Measurements from ENCODE around the gene AMPD1.

The AMPD1 gene

GRCh38 chr1:114720492-114720891 lies 25.1 kb upstream of the AMPD1 start:
- Histone ChIP-seq H3K4me3 (ENCODE audit: low read length) (no peak overlapping the region), H3K27me3 (ENCODE audit: control insufficient read depth, insufficient read depth, low read length) (no peaks in the 10 kb centered on the region), H3K9me3 (ENCODE audit: control insufficient read depth, insufficient read depth, low read length) (no peaks in the 10 kb centered on the region), H3K4me1 (ENCODE audit: control insufficient read depth, insufficient read depth, low read length) (no peaks in the 10 kb centered on the region), H3K36me3 (ENCODE audit: control insufficient read depth, insufficient read depth, low read length) (peaks cover 30% of the 10 kb centered on the region; the same call in 1 of the 2 replicates), H3K27ac (ENCODE audit: low read length) (no peak overlapping the region)
- no peak for DNase-seq (ENCODE audit: low read depth, low spot score)
- WGBS (ENCODE audit: insufficient coverage, insufficient read length) = no CpG with 5 or more reads among the region's 4 CpGs

GRCh38 chr1:114719424-114719787 lies 24.1 kb upstream of the AMPD1 start:
- Histone ChIP-seq H3K27me3 (ENCODE audit: control insufficient read depth, insufficient read depth, low read length) (no peaks in the 10 kb centered on the region), H3K4me3 (ENCODE audit: low read length) (no peak overlapping the region), H3K36me3 (ENCODE audit: control insufficient read depth, insufficient read depth, low read length) (peaks cover 23% of the 10 kb centered on the region; the same call in 1 of the 2 replicates), H3K4me1 (ENCODE audit: control insufficient read depth, insufficient read depth, low read length) (no peaks in the 10 kb centered on the region), H3K9me3 (ENCODE audit: control insufficient read depth, insufficient read depth, low read length) (no peaks in the 10 kb centered on the region), H3K27ac (ENCODE audit: low read length) (no peak overlapping the region)
- no peak for DNase-seq (ENCODE audit: low read depth, low spot score)
- no CpG with 5 or more reads among the region's 3 CpGs for WGBS (ENCODE audit: insufficient coverage, insufficient read length)

DNA sequence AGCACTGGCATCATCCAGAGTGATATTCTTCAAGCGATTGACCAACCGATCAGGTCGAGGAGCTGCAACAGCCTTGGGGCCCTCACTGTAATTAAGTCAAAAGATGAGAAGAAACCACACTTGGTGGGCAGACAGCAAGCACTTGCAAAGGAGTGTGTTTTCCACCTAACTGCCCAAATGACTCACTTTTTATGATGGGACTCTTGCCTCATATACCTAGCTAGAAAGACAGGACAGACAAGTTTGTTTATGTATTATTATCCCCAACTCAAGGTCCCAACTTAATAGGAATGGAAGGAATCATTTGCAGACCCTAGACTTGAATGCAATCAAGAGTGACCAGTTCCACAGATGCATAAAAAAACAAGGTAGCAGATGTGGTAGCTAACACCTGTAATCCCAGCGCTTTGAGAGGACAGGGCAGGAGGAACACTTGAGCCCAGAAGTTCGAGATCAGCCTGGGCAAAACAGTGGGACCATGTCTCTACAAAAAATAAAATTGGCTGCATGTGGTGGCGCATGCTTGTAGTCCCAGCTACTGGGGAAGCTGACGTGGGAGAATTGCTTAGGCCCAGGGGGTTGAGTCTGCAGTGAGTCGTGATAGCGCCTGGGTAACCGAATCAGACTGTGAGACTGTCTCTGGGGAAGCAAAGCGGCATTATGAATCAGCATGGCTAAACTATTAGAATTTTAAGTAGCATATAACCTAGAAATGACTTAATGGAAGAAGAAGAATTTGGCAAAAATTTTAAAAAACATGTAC lies 23.5 kb upstream of the AMPD1 start:
- Histone ChIP-seq H3K4me3 (ENCODE audit: low read length) (no peak overlapping the region), H3K27ac (ENCODE audit: low read length) (no peak overlapping the region), H3K4me1 (ENCODE audit: control insufficient read depth, insufficient read depth, low read length) (no peaks in the 10 kb centered on the region), H3K36me3 (ENCODE audit: control insufficient read depth, insufficient read depth, low read length) (peaks cover 23% of the 10 kb centered on the region; the same call in 1 of the 2 replicates), H3K9me3 (ENCODE audit: control insufficient read depth, insufficient read depth, low read length) (no peaks in the 10 kb centered on the region), H3K27me3 (ENCODE audit: control insufficient read depth, insufficient read depth, low read length) (no peaks in the 10 kb centered on the region)
- DNase-seq (ENCODE audit: low read depth, low spot score) = no peak
- no CpG with 5 or more reads among the region's 11 CpGs for WGBS (ENCODE audit: insufficient coverage, insufficient read length)

- no peaks in the 10 kb centered on the region for H3K4me1 ChIP-seq (ENCODE audit: control insufficient read depth, insufficient read depth, low read length)
- H3K27ac ChIP-seq (ENCODE audit: low read length) = no peak within 1 kb of the TSS
- peak; percentile 71 for DNase-seq (ENCODE audit: low read depth, low spot score)
- H3K27me3 ChIP-seq (ENCODE audit: control insufficient read depth, insufficient read depth, low read length) = no peaks in the 10 kb centered on the region
- H3K4me3 ChIP-seq (ENCODE audit: low read length) = peak within 1 kb of the TSS; percentile 97
- H3K9me3 ChIP-seq (ENCODE audit: control insufficient read depth, insufficient read depth, low read length) = no peaks in the 10 kb centered on the region
- peaks cover 20% of the 10 kb centered on the region; the same call in 1 of the 2 replicates for H3K36me3 ChIP-seq (ENCODE audit: control insufficient read depth, insufficient read depth, low read length)
- no CpG with 5 or more reads among the region's 38 CpGs for WGBS (ENCODE audit: insufficient coverage, insufficient read length)
Observed at GRCh38 chr1:114716304-114717170, 21.2 kb upstream of the AMPD1 start, which contains the start of gene NRAS. TSS of gene NRAS (minus strand) at chr1:114716771. CDS start at chr1:114716160, 611 bp downstream.

- peaks cover 16% of the 10 kb centered on the region; the same call in 1 of the 2 replicates for H3K36me3 ChIP-seq (ENCODE audit: control insufficient read depth, insufficient read depth, low read length)
- H3K27me3 ChIP-seq (ENCODE audit: control insufficient read depth, insufficient read depth, low read length) = no peaks in the 10 kb centered on the region
- H3K27ac ChIP-seq (ENCODE audit: low read length) = no peak overlapping the region
- no peaks in the 10 kb centered on the region for H3K9me3 ChIP-seq (ENCODE audit: control insufficient read depth, insufficient read depth, low read length)
- no peaks in the 10 kb centered on the region for H3K4me1 ChIP-seq (ENCODE audit: control insufficient read depth, insufficient read depth, low read length)
- no CpG with 5 or more reads among the region's 4 CpGs for WGBS (ENCODE audit: insufficient coverage, insufficient read length)
- H3K4me3 ChIP-seq (ENCODE audit: low read length) = peak overlapping the region; percentile 97; the same call in 1 of the 2 replicates
- DNase-seq (ENCODE audit: low read depth, low spot score) = no peak
Observed at GRCh38 chr1:114715952-114716303, 20.6 kb upstream of the AMPD1 start.

- Histone ChIP-seq H3K27ac (ENCODE audit: low read length) (no peak overlapping the region), H3K4me1 (ENCODE audit: control insufficient read depth, insufficient read depth, low read length) (no peaks in the 10 kb centered on the region), H3K27me3 (ENCODE audit: control insufficient read depth, insufficient read depth, low read length) (no peaks in the 10 kb centered on the region), H3K9me3 (ENCODE audit: control insufficient read depth, insufficient read depth, low read length) (no peaks in the 10 kb centered on the region), H3K36me3 (ENCODE audit: control insufficient read depth, insufficient read depth, low read length) (peaks cover 6% of the 10 kb centered on the region; the same call in 1 of the 2 replicates), H3K4me3 (ENCODE audit: low read length) (no peak overlapping the region)
- WGBS (ENCODE audit: insufficient coverage, insufficient read length) = no CpG with 5 or more reads among the region's 4 CpGs
- DNase-seq (ENCODE audit: low read depth, low spot score) = no peak
Observed at GRCh38 chr1:114712977-114713376, 17.6 kb upstream of the AMPD1 start.

- H3K4me3 ChIP-seq (ENCODE audit: low read length) = no peak overlapping the region
- WGBS (ENCODE audit: insufficient coverage, insufficient read length) = 100% methylated on average over 2 of the region's 3 CpGs
- no peak overlapping the region for H3K27ac ChIP-seq (ENCODE audit: low read length)
- peaks cover 9% of the 10 kb centered on the region; the same call in 1 of the 2 replicates for H3K36me3 ChIP-seq (ENCODE audit: control insufficient read depth, insufficient read depth, low read length)
- DNase-seq (ENCODE audit: low read depth, low spot score) = no peak
- H3K27me3 ChIP-seq (ENCODE audit: control insufficient read depth, insufficient read depth, low read length) = no peaks in the 10 kb centered on the region
- no peaks in the 10 kb centered on the region for H3K4me1 ChIP-seq (ENCODE audit: control insufficient read depth, insufficient read depth, low read length)
- H3K9me3 ChIP-seq (ENCODE audit: control insufficient read depth, insufficient read depth, low read length) = no peaks in the 10 kb centered on the region
Observed at GRCh38 chr1:114710360-114710759, 15.0 kb upstream of the AMPD1 start.

DNA sequence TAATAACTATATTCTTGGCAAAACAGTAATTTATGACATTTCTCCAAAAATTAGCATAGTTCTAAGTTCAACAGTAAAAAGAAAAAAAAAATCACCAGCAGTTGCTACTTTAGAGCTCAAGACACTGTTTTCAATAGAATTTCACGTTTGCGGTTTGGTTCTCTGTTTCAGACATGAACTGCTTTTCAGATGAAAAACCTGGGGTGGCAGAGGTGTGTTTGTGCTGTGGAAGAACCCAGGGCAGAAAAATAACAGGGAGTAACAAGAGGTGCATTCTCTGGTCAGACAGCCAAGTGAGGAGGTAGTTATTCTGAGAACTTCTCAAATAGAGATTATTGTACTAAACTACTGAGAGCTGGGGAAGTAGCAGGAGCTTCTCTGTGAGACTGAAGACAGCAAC lies 12.3 kb upstream of the AMPD1 start:
- no CpG with 5 or more reads among the region's 2 CpGs for WGBS (ENCODE audit: insufficient coverage, insufficient read length)

DNA sequence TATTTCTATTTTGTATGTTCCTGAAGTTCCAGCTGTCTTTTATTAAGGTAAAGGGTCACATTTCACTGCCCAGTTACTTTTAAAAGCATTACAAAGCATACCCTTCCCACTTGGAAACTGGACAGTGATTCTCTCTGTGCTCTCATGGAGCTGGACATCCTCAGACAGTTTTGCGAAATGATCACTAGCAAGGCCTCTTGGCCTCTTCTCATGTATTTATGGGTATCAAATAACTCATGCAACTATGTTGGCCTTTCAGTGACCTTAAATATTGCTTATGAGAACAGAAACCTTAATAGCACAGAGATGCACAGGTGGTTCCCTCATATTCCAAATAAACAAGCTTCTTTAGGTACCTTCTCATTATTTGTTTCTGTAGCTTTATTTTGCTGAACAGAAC lies 7.9 kb upstream of the AMPD1 start:
- WGBS (ENCODE audit: insufficient coverage, insufficient read length) = no CpG with 5 or more reads among the region's 1 CpG
- no peaks in the 10 kb centered on the region for H3K4me1 ChIP-seq (ENCODE audit: control insufficient read depth, insufficient read depth, low read length)
- no peak overlapping the region for H3K27ac ChIP-seq (ENCODE audit: low read length)
- no peaks in the 10 kb centered on the region for H3K9me3 ChIP-seq (ENCODE audit: control insufficient read depth, insufficient read depth, low read length)
- peaks cover 3% of the 10 kb centered on the region; the same call in 1 of the 2 replicates for H3K36me3 ChIP-seq (ENCODE audit: control insufficient read depth, insufficient read depth, low read length)
- DNase-seq (ENCODE audit: low read depth, low spot score) = no peak
- H3K4me3 ChIP-seq (ENCODE audit: low read length) = no peak overlapping the region
- H3K27me3 ChIP-seq (ENCODE audit: control insufficient read depth, insufficient read depth, low read length) = no peaks in the 10 kb centered on the region

More for the DNA sequence above, 12.3 kb upstream of the AMPD1 start:
- Histone ChIP-seq H3K4me1 (ENCODE audit: control insufficient read depth, insufficient read depth, low read length) (no peaks in the 10 kb centered on the region), H3K27me3 (ENCODE audit: control insufficient read depth, insufficient read depth, low read length) (no peaks in the 10 kb centered on the region), H3K27ac (ENCODE audit: low read length) (no peak overlapping the region), H3K4me3 (ENCODE audit: low read length) (no peak overlapping the region), H3K36me3 (ENCODE audit: control insufficient read depth, insufficient read depth, low read length) (peaks cover 5% of the 10 kb centered on the region; the same call in 1 of the 2 replicates), H3K9me3 (ENCODE audit: control insufficient read depth, insufficient read depth, low read length) (no peaks in the 10 kb centered on the region)
- DNase-seq (ENCODE audit: low read depth, low spot score) = no peak

DNA sequence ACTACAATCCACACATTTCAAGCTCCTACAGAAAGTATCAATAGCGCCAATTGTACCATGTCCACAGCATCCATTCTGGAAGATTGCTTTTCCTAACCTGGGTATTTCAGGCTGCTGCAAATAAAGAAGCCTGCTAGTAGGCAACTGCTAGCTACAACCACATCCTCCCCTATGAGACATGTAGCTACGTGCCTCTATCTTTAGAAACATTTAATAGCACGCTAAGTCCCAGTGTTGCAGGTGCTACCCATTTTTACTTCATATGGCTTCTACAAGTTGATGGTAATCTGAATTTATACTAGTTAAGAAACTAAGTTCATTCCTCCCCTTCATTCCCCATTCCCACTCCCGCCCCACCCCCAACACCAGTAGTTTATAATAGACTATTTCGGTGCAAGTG lies 7.4 kb upstream of the AMPD1 start:
- H3K27ac ChIP-seq (ENCODE audit: low read length) = no peak overlapping the region
- WGBS (ENCODE audit: insufficient coverage, insufficient read length) = no CpG with 5 or more reads among the region's 5 CpGs
- H3K4me3 ChIP-seq (ENCODE audit: low read length) = no peak overlapping the region
- H3K4me1 ChIP-seq (ENCODE audit: control insufficient read depth, insufficient read depth, low read length) = no peaks in the 10 kb centered on the region
- H3K36me3 ChIP-seq (ENCODE audit: control insufficient read depth, insufficient read depth, low read length) = 0 out of 2 replicates have a peak, but pooled peaks cover 2% of the 10 kb centered on the region
- DNase-seq (ENCODE audit: low read depth, low spot score) = no peak
- H3K9me3 ChIP-seq (ENCODE audit: control insufficient read depth, insufficient read depth, low read length) = no peaks in the 10 kb centered on the region
- H3K27me3 ChIP-seq (ENCODE audit: control insufficient read depth, insufficient read depth, low read length) = no peaks in the 10 kb centered on the region
